C4-2B (cell line): ENCODE results near the gene ZNF276.
"Not testable (repeated sequence)": the region's sequence is repeated elsewhere in the genome, so short reads cannot be mapped to it uniquely, and the experiment has no call there.

ENCODE experiments used
- H3K27ac ChIP-seq: fragments of 450-650 bp; 2 replicates; pipeline ENCODE4 v1.5.1; 2017
- CTCF ChIP-seq: fragments of 450-650 bp; conservative IDR thresholded peaks from 2 replicates; pipeline ENCODE4 v1.5.1; 2017; ENCODE audit warnings: mild to moderate bottlenecking
- ZFX ChIP-seq: fragments of 450-650 bp; IDR thresholded peaks from 2 replicates; pipeline ENCODE4 v1.6.1; 2017

ZNF276 gene

DNA sequence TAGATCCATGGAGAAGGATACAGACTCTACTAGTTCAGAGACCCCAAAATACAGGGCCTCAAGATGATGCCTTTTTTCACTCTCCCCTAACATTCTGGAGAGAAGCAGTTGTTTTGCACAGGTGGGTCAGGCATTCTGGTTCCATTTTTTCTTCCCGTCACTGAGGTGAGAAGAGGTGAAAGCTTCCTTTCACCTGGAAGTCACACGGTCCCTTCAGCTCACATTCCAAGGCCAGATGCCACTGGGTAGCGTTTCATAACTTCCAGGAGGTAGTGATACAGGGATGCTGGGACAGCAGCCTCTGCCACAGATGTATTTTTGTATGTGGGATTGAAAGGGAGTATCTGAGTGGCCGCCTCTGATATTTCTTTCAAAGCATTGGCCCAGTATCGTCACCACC lies 32.9 kb upstream of the ZNF276 start:
- no peak for TF ChIP-seq CTCF
- no peak for TF ChIP-seq ZFX
- peak overlapping the region; percentile 94; the same call in 1 of the 2 replicates for H3K27ac ChIP-seq

DNA sequence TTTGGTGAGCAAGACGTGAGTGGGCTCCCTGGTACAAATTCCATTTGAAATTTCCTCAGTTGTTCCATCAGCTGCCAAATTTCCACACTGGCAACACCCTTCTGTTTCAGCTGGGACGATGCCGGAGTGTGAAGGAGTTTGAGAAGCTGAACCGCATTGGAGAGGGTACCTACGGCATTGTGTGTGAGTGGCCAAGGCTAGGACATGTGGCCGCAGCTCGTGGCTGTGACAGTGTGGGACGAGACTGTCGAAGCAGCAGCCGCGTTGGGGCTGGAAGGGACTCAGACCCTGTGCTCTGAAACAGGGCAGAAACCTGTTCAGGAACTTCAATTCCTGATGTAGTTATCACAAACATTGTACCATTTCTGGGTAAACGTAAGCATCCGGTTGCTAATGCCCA lies 32.2 kb upstream of the ZNF276 start:
- TF ChIP-seq ZFX = no peak
- no peak for TF ChIP-seq CTCF
- H3K27ac ChIP-seq = no peak overlapping the region

- H3K27ac ChIP-seq = not testable (repeated sequence)
Observed at GRCh38 chr16:89689621-89690020, 31.7 kb upstream of the ZNF276 start.

DNA sequence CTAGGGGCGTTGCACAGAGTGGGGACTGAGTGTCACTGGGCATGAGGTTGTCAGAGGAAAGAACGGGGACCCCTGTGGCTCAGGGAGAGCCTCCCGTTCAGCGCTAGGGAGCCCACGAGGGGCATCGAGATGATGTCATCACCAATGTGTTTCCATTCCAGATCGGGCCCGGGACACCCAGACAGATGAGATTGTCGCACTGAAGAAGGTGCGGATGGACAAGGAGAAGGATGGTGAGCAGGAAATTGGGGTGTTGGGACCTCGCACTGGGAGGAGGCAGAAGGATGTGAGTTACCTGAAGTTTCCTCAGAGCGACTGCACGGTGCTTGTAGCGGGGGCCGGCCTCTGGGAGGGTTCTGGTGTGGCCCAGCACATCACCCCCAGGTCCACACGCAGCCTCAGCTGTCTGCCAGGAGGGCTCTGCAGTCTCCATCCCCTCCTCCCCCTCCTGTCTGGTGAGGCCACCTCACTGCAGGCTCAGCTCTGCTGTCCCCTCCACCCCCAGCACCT lies 30.9 kb upstream of the ZNF276 start:
- TF ChIP-seq ZFX (no peak), CTCF (no peak)
- H3K27ac ChIP-seq = no peak overlapping the region

- no peak overlapping the region for H3K27ac ChIP-seq
- TF ChIP-seq CTCF = no peak
- TF ChIP-seq ZFX = no peak
Observed at GRCh38 chr16:89691231-89691985, 29.9 kb upstream of the ZNF276 start.

DNA sequence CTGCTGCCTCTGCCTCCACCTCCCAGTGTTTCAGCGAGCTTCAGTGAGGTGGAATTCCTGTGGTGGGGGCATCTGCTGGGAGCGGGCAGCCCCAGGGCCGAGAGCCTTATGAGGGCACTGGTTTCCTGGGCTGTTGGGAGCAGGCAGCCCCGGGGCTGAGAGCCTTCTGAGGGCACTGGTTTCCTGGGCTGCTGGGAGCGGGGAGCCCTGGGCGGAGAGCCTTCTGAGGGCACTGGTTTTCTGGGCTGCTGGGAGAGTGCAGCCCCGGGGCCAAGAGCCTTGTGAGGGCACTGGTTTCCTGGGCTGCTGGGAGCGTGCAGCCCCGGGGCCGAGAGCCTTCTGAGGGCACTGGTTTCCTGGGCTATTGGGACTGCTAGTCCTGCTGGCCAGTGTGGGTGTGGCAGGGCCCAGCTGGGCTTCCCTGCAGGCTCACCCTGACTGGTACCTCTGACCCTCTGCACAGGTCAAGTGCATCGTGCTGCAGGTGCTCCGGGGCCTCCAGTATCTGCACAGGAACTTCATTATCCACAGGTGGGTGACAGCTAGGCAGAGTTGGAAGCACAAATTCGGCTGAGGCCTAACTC lies 29.3 kb upstream of the ZNF276 start:
- TF ChIP-seq ZFX = no peak
- no peak for TF ChIP-seq CTCF
- H3K27ac ChIP-seq = no peak overlapping the region

GRCh38 chr16:89693289-89693731 lies 28.0 kb upstream of the ZNF276 start:
- TF ChIP-seq ZFX (no peak), CTCF (no peak)
- no peak overlapping the region for H3K27ac ChIP-seq
